K562 (cell line): Measurements from ENCODE around the gene GPATCH3. TPM values are rescaled to one million over a fixed set of nuclear protein-coding genes. Genes with fewer than 3 reads are reported as not detected.

ENCODE experiments used
- ATAC-seq: fragments of 200-7000 bp; cut with Tn5 transposase; 3 replicates; pipeline ENCODE4 v1.9.1; 2020; ENCODE audit warnings: moderate library complexity
- BruUV-seq: library from RNA; stranded (reverse); fragments of 400-500 nt; replicated peaks from 2 replicates; lab custom pipeline; 2021; lab: Mats Ljungman, UMichigan
- CTCF ChIA-PET: fragments of 300-600 bp; formaldehyde crosslinking; extraction: SDS; loops from one replicate; lab custom pipeline; 2021; ENCODE audit warnings: low intra/inter-chr PET ratio; lab: Yijun Ruan, JAX
- POLR2A ChIA-PET: fragments of 300-600, 350-650 bp; sonication (Branson Sonifier 250); formaldehyde crosslinking; extraction: SDS; loops from one replicate; lab custom pipeline; 2021; ENCODE audit warnings: antibody characterized with exemption, inconsistent platforms; lab: Yijun Ruan, JAX
- DNase-seq, 4 experiments: peaks; one replicate each; pipeline versions ENCODE4 v3.0.0 to v3.0.0-alpha.2; 2011 to 2018; ENCODE audit warnings: low spot score in 3 of 4, mixed read lengths in 3 of 4; ENCODE audit errors: extremely low read depth in 1 of 4
- FAIRE-seq: peaks from 2 replicates; lab custom pipeline; 2011; peaks lifted over from hg19 to GRCh38; lab: Jason Lieb, UNC
- H2AFZ ChIP-seq: 2 replicates; pipeline ENCODE4 v1.6.0; 2011; ENCODE audit warnings: low read depth, low read length, control low read depth, inconsistent platforms
- H3K27ac ChIP-seq: fragments of 200-600 bp; 3 replicates; pipeline ENCODE4 v1.8.0; 2011; ENCODE audit warnings: low read depth, mild to moderate bottlenecking, control low read depth, inconsistent platforms, low read length, moderate library complexity, mixed read lengths; ENCODE audit errors: extremely low read depth
- H3K27me3 ChIP-seq, 2 experiments: fragments of 300-600 bp in 1 of 2; 2 replicates in 1 of 2; 3 replicates in 1 of 2; pipeline versions ENCODE4 v1.6.0 to v1.8.0; 2011; ENCODE audit warnings: inconsistent platforms in 2 of 2, low read length in 2 of 2, mild to moderate bottlenecking in 1 of 2, mixed read lengths in 1 of 2, moderate library complexity in 1 of 2; ENCODE audit not compliant: control insufficient read depth in 2 of 2, insufficient read depth in 2 of 2
- H3K36me3 ChIP-seq: fragments of 300-600 bp; 3 replicates; pipeline ENCODE4 v1.8.0; 2011; ENCODE audit warnings: mild to moderate bottlenecking, low read length, inconsistent platforms; ENCODE audit not compliant: control insufficient read depth, insufficient read depth
- H3K4me1 ChIP-seq, 2 experiments: fragments of 200-600 bp in 1 of 2; replicated peaks in 1 of 2; 2 replicates in 1 of 2; 3 replicates in 1 of 2; pipeline versions ENCODE4 v1.5.1 to v1.8.0; 2011; ENCODE audit warnings: inconsistent platforms in 2 of 2, low read length in 2 of 2, mild to moderate bottlenecking in 1 of 2, mixed read lengths in 1 of 2, moderate library complexity in 1 of 2; ENCODE audit not compliant: control insufficient read depth in 2 of 2, insufficient read depth in 2 of 2
- H3K4me2 ChIP-seq: 2 replicates; pipeline ENCODE4 v1.6.1; 2011; ENCODE audit warnings: low read length, control low read depth, inconsistent platforms, mixed read lengths; ENCODE audit not compliant: insufficient read depth
- H3K4me3 ChIP-seq: fragments of 200-600 bp; sonication (generic), shearing (Covaris generic); 2 replicates; pipeline ENCODE4 v1.5.1; 2016; ENCODE audit warnings: control low read depth, inconsistent platforms
- H3K79me2 ChIP-seq: fragments of 200-600 bp; 3 replicates; pipeline ENCODE4 v1.8.0; 2011; ENCODE audit warnings: low read length, inconsistent platforms; ENCODE audit not compliant: control insufficient read depth, insufficient read depth
- H3K9ac ChIP-seq, 2 experiments: 2 replicates each; pipeline versions ENCODE4 v1.6.0 to v1.6.1; 2011; ENCODE audit warnings: low read depth in 2 of 2, low read length in 2 of 2, control low read depth in 1 of 2, inconsistent platforms in 1 of 2, mild to moderate bottlenecking in 1 of 2, mixed read lengths in 1 of 2; ENCODE audit not compliant: insufficient read depth in 1 of 2
- H3K9me1 ChIP-seq: one replicate; pipeline ENCODE4 v1.6.0; 2011; ENCODE audit warnings: inconsistent platforms, mild to moderate bottlenecking, low read length, moderate library complexity; ENCODE audit not compliant: control insufficient read depth, insufficient read depth
- H3K9me3 ChIP-seq: replicated peaks from 2 replicates; pipeline ENCODE4 v1.5.1; 2011; ENCODE audit warnings: low read depth, low read length, inconsistent platforms; ENCODE audit not compliant: control insufficient read depth, insufficient read depth
- H4K20me1 ChIP-seq: replicated peaks from 2 replicates; pipeline ENCODE4 v1.6.1; 2011; ENCODE audit warnings: low read length, inconsistent platforms, mixed read lengths; ENCODE audit not compliant: control insufficient read depth, insufficient read depth
- ATF4 ChIP-seq: fragments of 450-650 bp; formaldehyde crosslinking; IDR thresholded peaks from 2 replicates; pipeline ENCODE4 v1.4.0; 2022; ENCODE audit warnings: mild to moderate bottlenecking, moderate library complexity
- CBX3 ChIP-seq, 2 experiments: IDR thresholded peaks; 1 replicate in 1 of 2; 2 replicates in 1 of 2; pipeline ENCODE4 v1.6.1; 2012; ENCODE audit warnings: inconsistent platforms in 2 of 2, low read length in 2 of 2, borderline replicate concordance in 1 of 2, control low read depth in 1 of 2
- EZH2 ChIP-seq: IDR thresholded peaks from 2 replicates; pipeline ENCODE4 v1.6.1; 2012; ENCODE audit warnings: low read depth, mild to moderate bottlenecking, inconsistent platforms, low read length, borderline replicate concordance
- GTF2E2 ChIP-seq: fragments of 200-800 bp; sonication (Bioruptor generic); IDR thresholded peaks from 2 replicates; pipeline ENCODE4 v1.6.1; 2016; ENCODE audit warnings: missing genetic modification characterization, missing compliant biosample characterization
- ID3 ChIP-seq, 2 experiments: fragments of 250-450 bp in 1 of 2; fragments of 450-650 bp in 1 of 2; sonication (Bioruptor Pico) in 1 of 2; IDR thresholded peaks; 2 replicates each; pipeline versions ENCODE4 v1.6.1 to v1.8.0; 2016 to 2021; ENCODE audit warnings: mild to moderate bottlenecking in 2 of 2, moderate library complexity in 2 of 2, missing compliant biosample characterization in 1 of 2, missing genetic modification characterization in 1 of 2
- KDM1A ChIP-seq, 2 experiments: fragments of 450-650 bp; IDR thresholded peaks; 2 replicates each; pipeline ENCODE4 v1.6.1; 2016; ENCODE audit warnings: mild to moderate bottlenecking in 2 of 2
- PKNOX1 ChIP-seq: fragments of 450-650 bp; IDR thresholded peaks from 2 replicates; pipeline ENCODE4 v1.6.1; 2016
- RBM22 ChIP-seq: fragments of 200-400 bp; formaldehyde crosslinking; IDR thresholded peaks from 2 replicates; pipeline ENCODE4 v1.6.1; 2018; ENCODE audit warnings: low read length, low read depth; ENCODE audit not compliant: poor library complexity, severe bottlenecking
- SMARCA5 ChIP-seq: fragments of 450-650 bp; IDR thresholded peaks from 2 replicates; pipeline ENCODE4 v1.6.1; 2016
- ZNF354B ChIP-seq: fragments of 250-450 bp; sonication (Bioruptor Pico); IDR thresholded peaks from 2 replicates; pipeline ENCODE4 v1.4.0; 2020
- ZNF384 ChIP-seq: IDR thresholded peaks from 2 replicates; pipeline ENCODE4 v1.6.1; 2012; ENCODE audit warnings: low read depth, low read length, improper control_type of control experiment
- ZNF583 ChIP-seq: fragments of 250-450 bp; sonication (Bioruptor Pico); IDR thresholded peaks from 2 replicates; pipeline ENCODE4 v1.4.0; 2020
- WGBS: fragments of 100-300 bp; shearing (Covaris generic); methylation state at CpG from one replicate; pipeline ENCODE4 v1.1.6; 2016; ENCODE audit warnings: low coverage, mixed read lengths; ENCODE audit not compliant: insufficient coverage; ENCODE audit errors: missing lambda C conversion rate; 5-methylcytosine and 5-hydroxymethylcytosine counted together
- in situ Hi-C: fragments of 300-500 bp; cut with MboI; formaldehyde crosslinking; loops from 4 replicates; pipeline ENCODE4 v1.15.0; 2018; ENCODE audit warnings: inconsistent platforms, mixed read lengths
- intact Hi-C: fragments of 100-400 bp; cut with micrococcal nuclease; formaldehyde crosslinking; loops from 2 replicates; pipeline ENCODE4 v1.14.2; 2022
- polyA plus RNA-seq, 8 experiments: library from polyadenylated mRNA; depleted of rRNA in 4 of 8; stranded (reverse) in 5 of 8; unstranded in 3 of 8; fragments of >200 nt; fragmentation: Nextera tagmentation in 2 of 8; fragmentation: Illumina TruSeq in 1 of 8; extraction: Ambion mirVana in 2 of 8; extraction: Trizol in 1 of 8; gene quantifications; 2 replicates each; pipeline versions ENCODE4 v1.2.1 to v1.2.3, GENCODE V29; 2011 to 2014; ENCODE audit warnings: inconsistent platforms in 1 of 8, missing spikeins in 1 of 8
- total RNA-seq, 7 experiments: library from RNA; depleted of rRNA in 6 of 7; stranded (reverse); fragments of >200 nt in 6 of 7; fragmentation: Illumina TruSeq in 2 of 7; extraction: Trizol in 2 of 7; gene quantifications; 2 replicates each; pipeline versions ENCODE4 v1.2.1 to v1.2.3, GENCODE V29; 2011 to 2021; ENCODE audit warnings: low replicate concordance in 1 of 7
- TF ChIP-seq, protein P1 (sequence below): fragments of 450-650 bp; formaldehyde crosslinking; IDR thresholded peaks from 2 replicates; pipeline ENCODE4 v1.4.0; 2020; ENCODE audit warnings: mild to moderate bottlenecking, mixed read lengths
- TF ChIP-seq, protein P2 (sequence below), 2 experiments: fragments of 200-800 bp in 1 of 2; sonication (Bioruptor generic) in 1 of 2; sonication (generic) in 1 of 2; formaldehyde crosslinking in 1 of 2; IDR thresholded peaks in 1 of 2; conservative IDR thresholded peaks in 1 of 2; 2 replicates each; pipeline versions ENCODE4 v1.5.0 to v1.6.1; 2016 to 2020; ENCODE audit warnings: missing compliant biosample characterization in 1 of 2, missing genetic modification characterization in 1 of 2, missing genetic modification reagents in 1 of 2

Gene GPATCH3
- total and polyA plus RNA-seq, 9 of the 15 experiments (the other 6 are each of a cell fraction or from before 2014, with no cell fraction given), result 1.6 to 23.0 (median 13.3) TPM

DNA sequence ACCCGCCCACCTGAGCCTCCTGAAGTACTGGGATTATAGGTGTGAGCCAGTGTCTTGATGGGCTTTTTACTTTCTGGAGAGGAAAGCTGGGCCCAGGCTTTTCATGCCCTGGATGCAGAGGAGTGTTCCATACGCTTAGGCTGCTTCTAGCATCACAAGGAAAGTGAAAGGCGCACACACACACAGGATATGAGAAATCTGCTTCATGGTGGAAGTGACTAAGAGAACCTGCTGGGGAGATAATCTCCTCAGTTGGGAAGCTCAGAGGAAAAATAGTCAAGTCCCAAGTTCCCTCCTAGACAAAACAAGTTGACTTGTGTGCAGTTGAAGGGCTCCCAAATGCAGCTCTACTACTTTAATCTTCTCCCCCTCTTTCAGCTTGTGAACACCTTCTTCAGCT is 23.4 kb upstream of the GPATCH3 start:
- intact Hi-C loops, result no loop called here
- in situ Hi-C loops, result no loop called here
- Histone ChIP-seq H4K20me1 (peaks cover 12% of the 10 kb centered on the region), H3K27me3 (no peaks in the 10 kb centered on the region; a peak in 1 of 5 replicates), H3K9me1 (no peaks in the 10 kb centered on the region), H3K36me3 (peaks cover 60% of the 10 kb centered on the region), H3K4me1 (peaks cover 18% of the 10 kb centered on the region in 2 experiments; a peak in 4 of 5 replicates), H2AFZ (no peak overlapping the region), H3K4me3 (no peak overlapping the region; the same call in 1 of the 2 replicates), H3K79me2 (peaks cover 67% of the 10 kb centered on the region), H3K9me3 (no peaks in the 10 kb centered on the region), H3K27ac (peak overlapping the region; percentile 15; the same call in 2 of the 3 replicates), H3K4me2 (no peak overlapping the region; the same call in 1 of the 2 replicates), H3K9ac (peak overlapping the region in 1 of 2 experiments; percentile 1; a peak in 1 of 4 replicates)
- WGBS, result 85% methylated on average over 3 of the region's 3 CpGs
- ATAC-seq, result no peak
- TF ChIP-seq PKNOX1, result no peak
- TF ChIP-seq CBX3 (IDR thresholded peaks at IDR 0.05; ENCODE audit: borderline replicate concordance in 1 of 2, low read length in 2 of 2), result no peak
- TF ChIP-seq SMARCA5, result no peak
- TF ChIP-seq, protein P1, sequence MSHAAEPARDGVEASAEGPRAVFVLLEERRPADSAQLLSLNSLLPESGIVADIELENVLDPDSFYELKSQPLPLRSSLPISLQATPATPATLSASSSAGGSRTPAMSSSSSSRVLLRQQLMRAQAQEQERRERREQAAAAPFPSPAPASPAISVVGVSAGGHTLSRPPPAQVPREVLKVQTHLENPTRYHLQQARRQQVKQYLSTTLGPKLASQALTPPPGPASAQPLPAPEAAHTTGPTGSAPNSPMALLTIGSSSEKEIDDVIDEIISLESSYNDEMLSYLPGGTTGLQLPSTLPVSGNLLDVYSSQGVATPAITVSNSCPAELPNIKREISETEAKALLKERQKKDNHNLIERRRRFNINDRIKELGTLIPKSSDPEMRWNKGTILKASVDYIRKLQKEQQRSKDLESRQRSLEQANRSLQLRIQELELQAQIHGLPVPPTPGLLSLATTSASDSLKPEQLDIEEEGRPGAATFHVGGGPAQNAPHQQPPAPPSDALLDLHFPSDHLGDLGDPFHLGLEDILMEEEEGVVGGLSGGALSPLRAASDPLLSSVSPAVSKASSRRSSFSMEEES (CRISPR knock-in tag), result no peak
- TF ChIP-seq ID3 (CRISPR knock-in tag; IDR thresholded peaks at IDR 0.05), result no peak
- no peak for TF ChIP-seq ID3 (tag; IDR thresholded peaks at IDR 0.05)
- TF ChIP-seq GTF2E2 (tag), result no peak
- no peak for TF ChIP-seq ZNF354B
- TF ChIP-seq ATF4 (CRISPR knock-in tag), result no peak
- no peak for TF ChIP-seq ZNF384
- TF ChIP-seq, protein P2, sequence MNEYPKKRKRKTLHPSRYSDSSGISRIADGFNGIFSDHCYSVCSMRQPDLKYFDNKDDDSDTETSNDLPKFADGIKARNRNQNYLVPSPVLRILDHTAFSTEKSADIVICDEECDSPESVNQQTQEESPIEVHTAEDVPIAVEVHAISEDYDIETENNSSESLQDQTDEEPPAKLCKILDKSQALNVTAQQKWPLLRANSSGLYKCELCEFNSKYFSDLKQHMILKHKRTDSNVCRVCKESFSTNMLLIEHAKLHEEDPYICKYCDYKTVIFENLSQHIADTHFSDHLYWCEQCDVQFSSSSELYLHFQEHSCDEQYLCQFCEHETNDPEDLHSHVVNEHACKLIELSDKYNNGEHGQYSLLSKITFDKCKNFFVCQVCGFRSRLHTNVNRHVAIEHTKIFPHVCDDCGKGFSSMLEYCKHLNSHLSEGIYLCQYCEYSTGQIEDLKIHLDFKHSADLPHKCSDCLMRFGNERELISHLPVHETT (CRISPR knock-in tag; conservative IDR thresholded peaks at IDR 0.05 in 1 of 2, IDR thresholded peaks at IDR 0.05 in 1 of 2), result no peak
- TF ChIP-seq KDM1A (IDR thresholded peaks at IDR 0.05), result no peak
- no peak for TF ChIP-seq EZH2
- no peak for TF ChIP-seq ZNF583 (CRISPR knock-in tag)
- TF ChIP-seq RBM22, result no peak
- ChIA-PET CTCF (no interaction called here), POLR2A (interaction anchor here (0.5 to 1.6 kb wide), 6 partner anchors 8 to 648 kb away, joined by 3 to 7 read pairs (median 5); partner anchors contain the start of gene GPATCH3)
- DNase-seq, result no peak
- no peak for FAIRE-seq
- no TSS peak for BruUV-seq
